ENCODE results near the gene RGS16.

RGS16 gene

DNA sequence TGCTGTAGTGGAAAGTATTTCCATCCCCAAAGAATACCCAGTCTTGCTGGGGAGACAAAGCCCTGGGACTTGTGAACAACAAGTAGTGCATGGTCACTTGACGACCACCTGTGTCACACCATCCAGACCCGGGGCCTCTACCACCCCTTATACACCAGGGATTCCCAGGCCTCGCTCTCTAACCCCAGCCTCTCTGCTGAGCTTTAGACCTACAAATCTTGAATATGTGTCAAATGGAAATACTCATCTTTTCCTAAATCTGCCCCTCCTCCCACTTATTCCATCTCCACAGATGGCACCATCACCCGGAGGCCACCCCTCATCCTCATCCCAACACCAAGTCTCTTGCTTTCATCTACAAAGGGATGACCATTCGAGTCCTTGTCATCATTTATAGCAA is 14.3 kb downstream of the RGS16 start:
- no peak overlapping the region for H3K9ac ChIP-seq (ENCODE audit: low read length)
- H3K9me3 ChIP-seq (ENCODE audit: control insufficient read depth, insufficient read depth, low read depth, low read length), result peaks cover 8% of the 10 kb centered on the region; the same call in 1 of the 2 replicates
- H3K36me3 ChIP-seq (ENCODE audit: control insufficient read depth, insufficient read depth, low read length), result no peaks in the 10 kb centered on the region
- H3K27me3 ChIP-seq (ENCODE audit: control insufficient read depth, insufficient read depth, low read length), result no peaks in the 10 kb centered on the region
- H3K4me3 ChIP-seq (ENCODE audit: low read depth, low read length), result no peak overlapping the region
- H3K4me1 ChIP-seq (ENCODE audit: control insufficient read depth, insufficient read depth, low read length), result peaks cover 13% of the 10 kb centered on the region
- H3K27ac ChIP-seq (ENCODE audit: low read depth, low read length), result no peak overlapping the region

DNA sequence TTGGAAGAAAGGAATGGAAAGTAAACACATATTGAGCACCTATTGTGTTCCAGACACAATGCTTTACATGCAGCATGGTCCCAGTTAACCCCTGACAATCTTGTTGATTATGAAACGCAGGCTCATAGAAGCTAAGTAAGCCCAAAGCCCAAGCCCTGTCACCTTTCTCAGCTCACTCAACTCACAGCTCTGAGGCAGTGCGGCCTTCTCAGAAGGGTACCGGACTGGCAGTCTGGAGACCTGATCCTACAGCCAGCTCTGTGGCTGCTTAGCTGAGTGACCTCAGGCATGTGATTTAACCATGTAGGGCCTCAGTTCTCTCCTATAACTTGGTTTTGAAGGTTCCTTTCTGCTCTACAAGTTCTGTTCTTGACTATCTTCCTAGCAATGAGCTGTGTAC is 14.7 kb downstream of the RGS16 start:
- no peaks in the 10 kb centered on the region for H3K36me3 ChIP-seq (ENCODE audit: control insufficient read depth, insufficient read depth, low read length)
- H3K27ac ChIP-seq (ENCODE audit: low read depth, low read length), result no peak overlapping the region
- H3K27me3 ChIP-seq (ENCODE audit: control insufficient read depth, insufficient read depth, low read length), result no peaks in the 10 kb centered on the region
- peak overlapping the region; percentile 58 for H3K4me3 ChIP-seq (ENCODE audit: low read depth, low read length)
- H3K9me3 ChIP-seq (ENCODE audit: control insufficient read depth, insufficient read depth, low read depth, low read length), result peaks cover 8% of the 10 kb centered on the region; the same call in 1 of the 2 replicates
- peaks cover 13% of the 10 kb centered on the region for H3K4me1 ChIP-seq (ENCODE audit: control insufficient read depth, insufficient read depth, low read length)
- no peak overlapping the region for H3K9ac ChIP-seq (ENCODE audit: low read length)

- Histone ChIP-seq H3K9ac (ENCODE audit: low read length) (peak within 1 kb of the TSS; percentile 47), H3K9me3 (ENCODE audit: control insufficient read depth, insufficient read depth, low read depth, low read length) (peaks cover 8% of the 10 kb centered on the region; the same call in 1 of the 2 replicates), H3K27ac (ENCODE audit: low read depth, low read length) (no peak within 1 kb of the TSS), H3K36me3 (ENCODE audit: control insufficient read depth, insufficient read depth, low read length) (no peaks in the 10 kb centered on the region), H3K4me1 (ENCODE audit: control insufficient read depth, insufficient read depth, low read length) (peaks cover 13% of the 10 kb centered on the region), H3K4me3 (ENCODE audit: low read depth, low read length) (peak within 1 kb of the TSS; percentile 58), H3K27me3 (ENCODE audit: control insufficient read depth, insufficient read depth, low read length) (no peaks in the 10 kb centered on the region)
Measured at GRCh38 chr1:182588500-182589396, 15.4 kb downstream of the RGS16 start, which contains the start of gene RNASEL. RNASEL (minus strand) TSS chr1:182589256; CDS start chr1:182586806, 2,450 bp downstream.

GRCh38 chr1:182587666-182588499 is 16.3 kb downstream of the RGS16 start:
- Histone ChIP-seq H3K27ac (ENCODE audit: low read depth, low read length) (no peak overlapping the region), H3K9me3 (ENCODE audit: control insufficient read depth, insufficient read depth, low read depth, low read length) (peaks cover 8% of the 10 kb centered on the region; the same call in 1 of the 2 replicates), H3K4me3 (ENCODE audit: low read depth, low read length) (peak overlapping the region; percentile 58; the same call in 1 of the 2 replicates), H3K9ac (ENCODE audit: low read length) (no peak overlapping the region), H3K4me1 (ENCODE audit: control insufficient read depth, insufficient read depth, low read length) (peaks cover 13% of the 10 kb centered on the region), H3K27me3 (ENCODE audit: control insufficient read depth, insufficient read depth, low read length) (no peaks in the 10 kb centered on the region), H3K36me3 (ENCODE audit: control insufficient read depth, insufficient read depth, low read length) (no peaks in the 10 kb centered on the region)

DNA sequence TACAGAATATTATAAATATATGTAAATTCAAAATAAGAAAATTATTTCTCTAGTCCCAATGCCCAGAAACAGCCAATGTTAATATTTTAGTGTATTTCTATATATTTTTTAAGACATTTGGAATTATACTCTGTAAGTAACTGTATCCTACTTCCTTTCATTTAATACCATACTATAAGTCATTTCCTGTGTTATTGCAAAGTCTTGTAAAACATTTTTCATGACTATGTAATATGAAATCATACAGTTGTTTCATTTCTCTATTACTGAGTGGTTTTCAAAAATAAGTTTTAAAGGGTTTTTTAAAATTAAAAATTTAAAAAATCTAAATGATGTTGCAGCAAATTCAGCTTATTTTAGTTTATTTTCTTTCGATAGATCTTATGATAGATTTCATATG is 17.1 kb downstream of the RGS16 start:
- Histone ChIP-seq H3K27me3 (ENCODE audit: control insufficient read depth, insufficient read depth, low read length) (no peaks in the 10 kb centered on the region), H3K4me1 (ENCODE audit: control insufficient read depth, insufficient read depth, low read length) (peaks cover 13% of the 10 kb centered on the region), H3K27ac (ENCODE audit: low read depth, low read length) (no peak overlapping the region), H3K36me3 (ENCODE audit: control insufficient read depth, insufficient read depth, low read length) (no peaks in the 10 kb centered on the region), H3K4me3 (ENCODE audit: low read depth, low read length) (no peak overlapping the region), H3K9ac (ENCODE audit: low read length) (no peak overlapping the region), H3K9me3 (ENCODE audit: control insufficient read depth, insufficient read depth, low read depth, low read length) (peaks cover 8% of the 10 kb centered on the region; the same call in 1 of the 2 replicates)

DNA sequence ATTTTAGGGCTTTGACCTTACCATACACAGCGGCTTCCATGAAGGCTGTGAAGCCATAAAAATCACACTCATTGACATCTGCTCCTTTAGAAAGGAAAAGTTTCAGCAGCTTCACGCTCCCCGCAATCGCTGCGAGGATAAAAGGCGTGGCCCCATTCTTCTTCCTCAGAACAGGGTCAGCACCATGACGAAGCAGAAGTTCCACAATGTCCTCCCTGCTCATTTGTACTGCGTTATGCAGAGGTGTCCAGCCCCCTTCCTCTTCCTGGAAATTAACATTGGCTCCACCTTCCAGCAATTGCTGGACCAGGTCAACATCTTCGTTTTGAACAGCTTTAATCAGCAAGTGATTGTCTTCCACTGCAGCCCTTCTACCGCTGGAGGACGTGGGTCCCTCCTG is 17.8 kb downstream of the RGS16 start:
- Histone ChIP-seq H3K27me3 (ENCODE audit: control insufficient read depth, insufficient read depth, low read length) (no peaks in the 10 kb centered on the region), H3K36me3 (ENCODE audit: control insufficient read depth, insufficient read depth, low read length) (no peaks in the 10 kb centered on the region), H3K4me3 (ENCODE audit: low read depth, low read length) (no peak overlapping the region), H3K9ac (ENCODE audit: low read length) (no peak overlapping the region), H3K4me1 (ENCODE audit: control insufficient read depth, insufficient read depth, low read length) (peaks cover 13% of the 10 kb centered on the region), H3K9me3 (ENCODE audit: control insufficient read depth, insufficient read depth, low read depth, low read length) (peaks cover 8% of the 10 kb centered on the region; the same call in 1 of the 2 replicates), H3K27ac (ENCODE audit: low read depth, low read length) (no peak overlapping the region)

DNA sequence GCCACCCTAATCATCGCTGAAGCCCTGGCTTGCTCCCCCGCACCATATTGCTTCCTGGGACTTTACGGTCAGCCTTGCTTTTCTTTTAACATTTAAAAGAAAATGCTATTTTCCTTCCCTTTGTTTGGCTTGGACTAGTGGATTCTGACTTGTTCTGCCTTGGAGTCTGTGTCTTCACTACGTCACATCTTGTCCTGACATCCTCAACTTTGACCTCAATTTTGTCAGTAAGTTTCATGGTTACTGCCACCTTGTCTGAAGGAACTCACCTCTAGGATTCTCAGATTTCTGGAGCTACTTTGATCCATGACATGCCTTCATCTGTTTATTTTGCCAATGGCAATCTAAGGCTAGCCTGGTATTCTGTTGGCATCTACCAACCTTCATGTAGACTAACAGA is 19.4 kb downstream of the RGS16 start:
- H3K27me3 ChIP-seq (ENCODE audit: control insufficient read depth, insufficient read depth, low read length), result no peaks in the 10 kb centered on the region
- peaks cover 13% of the 10 kb centered on the region for H3K4me1 ChIP-seq (ENCODE audit: control insufficient read depth, insufficient read depth, low read length)
- no peak overlapping the region for H3K27ac ChIP-seq (ENCODE audit: low read depth, low read length)
- H3K36me3 ChIP-seq (ENCODE audit: control insufficient read depth, insufficient read depth, low read length), result no peaks in the 10 kb centered on the region
- H3K9ac ChIP-seq (ENCODE audit: low read length), result no peak overlapping the region
- H3K9me3 ChIP-seq (ENCODE audit: control insufficient read depth, insufficient read depth, low read depth, low read length), result peaks cover 8% of the 10 kb centered on the region; the same call in 1 of the 2 replicates
- H3K4me3 ChIP-seq (ENCODE audit: low read depth, low read length), result no peak overlapping the region

DNA sequence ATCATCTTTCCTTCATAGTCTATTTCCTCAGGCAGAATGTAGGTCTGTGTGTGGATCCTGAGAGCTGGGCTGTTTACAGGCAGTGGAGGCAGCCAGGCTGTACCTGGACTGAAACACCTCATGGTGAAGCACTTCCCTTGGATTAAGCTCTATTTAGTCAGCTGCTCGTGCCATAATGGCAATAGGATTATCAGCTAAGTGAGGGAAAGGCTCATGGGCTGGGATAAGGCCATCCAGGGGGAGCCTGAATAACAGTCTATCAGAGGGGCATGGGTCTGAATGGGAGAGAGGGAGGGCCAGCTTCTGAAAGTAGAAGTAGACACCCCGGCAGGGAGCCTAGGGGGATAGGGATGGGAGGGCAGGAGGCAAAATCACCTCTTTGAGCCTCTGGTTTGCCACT is 23.5 kb downstream of the RGS16 start:
- no peak overlapping the region for H3K9ac ChIP-seq (ENCODE audit: low read length)
- H3K27me3 ChIP-seq (ENCODE audit: control insufficient read depth, insufficient read depth, low read length), result no peaks in the 10 kb centered on the region
- H3K36me3 ChIP-seq (ENCODE audit: control insufficient read depth, insufficient read depth, low read length), result no peaks in the 10 kb centered on the region
- no peaks in the 10 kb centered on the region for H3K4me1 ChIP-seq (ENCODE audit: control insufficient read depth, insufficient read depth, low read length)
- no peaks in the 10 kb centered on the region for H3K9me3 ChIP-seq (ENCODE audit: control insufficient read depth, insufficient read depth, low read depth, low read length)
- H3K4me3 ChIP-seq (ENCODE audit: low read depth, low read length), result no peak overlapping the region
- no peak overlapping the region for H3K27ac ChIP-seq (ENCODE audit: low read depth, low read length)

DNA sequence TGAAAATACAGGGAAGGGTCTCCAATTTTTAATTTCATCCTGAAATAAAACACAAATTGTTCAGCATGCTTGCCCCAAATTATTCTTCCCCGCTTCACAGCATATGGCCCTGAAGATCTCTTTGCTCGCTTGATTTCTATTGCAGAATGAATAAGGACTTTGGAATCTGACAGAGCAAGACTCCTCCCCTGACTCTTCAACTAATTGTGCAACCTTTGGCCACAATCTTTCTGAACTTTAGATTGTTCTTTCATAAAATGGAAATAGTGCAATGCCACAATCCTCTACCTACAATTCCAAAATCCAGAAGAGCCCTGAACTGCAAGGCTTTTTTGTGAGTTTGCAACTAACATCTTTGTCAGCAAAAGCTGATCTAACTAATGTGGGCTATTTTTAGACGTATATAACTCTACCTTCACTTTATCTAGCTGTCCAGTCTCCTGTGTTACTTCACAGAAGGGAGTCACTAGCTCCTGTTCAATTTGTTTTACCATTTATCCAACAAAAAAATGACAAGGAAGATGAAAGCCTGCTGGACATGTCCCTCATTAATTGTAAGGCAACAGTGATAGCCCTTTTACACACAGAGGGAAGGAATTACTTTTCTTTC is 28.5 kb downstream of the RGS16 start:
- no peak overlapping the region for H3K4me3 ChIP-seq (ENCODE audit: low read depth, low read length)
- no peaks in the 10 kb centered on the region for H3K4me1 ChIP-seq (ENCODE audit: control insufficient read depth, insufficient read depth, low read length)
- H3K9me3 ChIP-seq (ENCODE audit: control insufficient read depth, insufficient read depth, low read depth, low read length), result peaks cover 5% of the 10 kb centered on the region; the same call in 1 of the 2 replicates
- H3K9ac ChIP-seq (ENCODE audit: low read length), result no peak overlapping the region
- H3K27me3 ChIP-seq (ENCODE audit: control insufficient read depth, insufficient read depth, low read length), result no peaks in the 10 kb centered on the region
- no peak overlapping the region for H3K27ac ChIP-seq (ENCODE audit: low read depth, low read length)
- no peaks in the 10 kb centered on the region for H3K36me3 ChIP-seq (ENCODE audit: control insufficient read depth, insufficient read depth, low read length)

DNA sequence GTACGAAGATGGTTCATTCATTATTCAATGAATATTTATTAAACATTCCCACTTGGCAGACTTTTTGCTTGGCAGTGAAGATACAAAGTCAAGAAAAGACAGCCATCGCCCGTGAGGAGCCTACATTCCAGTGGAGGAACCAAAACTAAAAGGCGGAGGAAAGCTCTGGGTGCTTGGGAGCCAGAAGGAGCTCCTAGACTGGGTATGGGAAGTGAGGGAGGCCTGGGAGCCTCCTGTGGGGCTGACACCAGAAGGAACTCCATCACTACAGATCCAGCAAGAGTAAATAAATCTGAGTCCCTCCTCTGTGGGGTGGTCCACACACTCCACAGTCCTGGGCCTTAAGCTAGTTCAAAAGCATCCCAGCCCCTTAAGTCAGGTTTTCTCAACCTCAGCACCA is 30.0 kb downstream of the RGS16 start:
- peaks cover 5% of the 10 kb centered on the region; the same call in 1 of the 2 replicates for H3K9me3 ChIP-seq (ENCODE audit: control insufficient read depth, insufficient read depth, low read depth, low read length)
- no peaks in the 10 kb centered on the region for H3K4me1 ChIP-seq (ENCODE audit: control insufficient read depth, insufficient read depth, low read length)
- H3K36me3 ChIP-seq (ENCODE audit: control insufficient read depth, insufficient read depth, low read length), result no peaks in the 10 kb centered on the region
- no peak overlapping the region for H3K27ac ChIP-seq (ENCODE audit: low read depth, low read length)
- no peaks in the 10 kb centered on the region for H3K27me3 ChIP-seq (ENCODE audit: control insufficient read depth, insufficient read depth, low read length)
- no peak overlapping the region for H3K9ac ChIP-seq (ENCODE audit: low read length)
- no peak overlapping the region for H3K4me3 ChIP-seq (ENCODE audit: low read depth, low read length)

Data from HUES6 (cell line).